GM23338 (cell line): ENCODE data around the gene TMEM255B.

ENCODE experiments used
- CREB1 ChIP-seq: fragments of 250-450 bp; sonication (Bioruptor Pico); IDR thresholded peaks from 2 replicates; pipeline ENCODE4 v1.5.0; 2020; ENCODE audit warnings: low read depth, mild to moderate bottlenecking, moderate library complexity
- EZH2 ChIP-seq: fragments of 200-600 bp; sonication (generic); IDR thresholded peaks from one replicate; pipeline ENCODE4 v1.8.0; 2017; ENCODE audit warnings: antibody characterized with exemption, mild to moderate bottlenecking, low read depth; ENCODE audit not compliant: unreplicated experiment
- EZH2phosphoT487 ChIP-seq: fragments of 200-600 bp; sonication (generic); IDR thresholded peaks from one replicate; pipeline ENCODE4 v1.8.1; 2018; ENCODE audit warnings: antibody characterized with exemption; ENCODE audit not compliant: unreplicated experiment
- NANOG ChIP-seq: IDR thresholded peaks from 2 replicates; pipeline ENCODE4 v1.6.1; 2016; ENCODE audit warnings: antibody characterized with exemption, borderline replicate concordance
- POLR2AphosphoS5 ChIP-seq: IDR thresholded peaks from 2 replicates; pipeline ENCODE4 v1.6.1; 2016; ENCODE audit warnings: antibody characterized with exemption, low read depth
- STAT1 ChIP-seq: IDR thresholded peaks from one replicate; pipeline ENCODE4 v1.6.1; 2016; ENCODE audit warnings: antibody characterized with exemption; ENCODE audit not compliant: unreplicated experiment
- TF ChIP-seq, protein P1 (sequence below), 2 experiments: fragments of 200-600 bp in 1 of 2; sonication (generic) in 1 of 2; conservative IDR thresholded peaks; 2 replicates each; pipeline versions ENCODE4 v1.5.1 to v1.6.1; 2016 to 2017; ENCODE audit warnings: antibody characterized with exemption in 2 of 2, low read depth in 2 of 2, mild to moderate bottlenecking in 2 of 2, moderate library complexity in 1 of 2
- TF ChIP-seq, protein P2 (sequence below): IDR thresholded peaks from one replicate; pipeline ENCODE4 v1.6.1; 2018; ENCODE audit warnings: antibody characterized with exemption; ENCODE audit not compliant: unreplicated experiment

DNA sequence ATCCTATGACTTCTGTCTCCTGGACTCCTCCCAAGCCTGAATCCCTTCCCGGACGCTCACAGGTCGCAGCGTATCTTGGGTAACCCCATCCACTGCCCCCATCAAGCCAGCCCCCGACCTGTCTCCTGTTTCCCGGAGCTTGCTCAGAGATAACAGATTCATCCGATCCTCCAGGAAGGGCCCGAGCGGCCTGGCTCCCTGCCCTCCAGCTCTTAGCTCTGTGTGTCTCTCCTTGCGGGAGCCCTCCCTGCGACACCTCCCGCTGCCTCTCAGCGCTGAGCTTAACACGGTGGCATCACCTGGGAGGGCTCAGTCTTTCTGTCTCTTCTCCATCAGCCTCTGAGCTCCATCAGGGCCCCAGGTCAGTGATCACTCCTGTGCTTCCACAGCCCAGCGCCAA, 4.3 kb upstream of the TMEM255B start:
- TF ChIP-seq POLR2AphosphoS5 (no peak), CREB1 (CRISPR knock-in tag) (no peak), NANOG (no peak), STAT1 (no peak), EZH2 (no peak), EZH2phosphoT487 (no peak)
- TF ChIP-seq, protein P1, sequence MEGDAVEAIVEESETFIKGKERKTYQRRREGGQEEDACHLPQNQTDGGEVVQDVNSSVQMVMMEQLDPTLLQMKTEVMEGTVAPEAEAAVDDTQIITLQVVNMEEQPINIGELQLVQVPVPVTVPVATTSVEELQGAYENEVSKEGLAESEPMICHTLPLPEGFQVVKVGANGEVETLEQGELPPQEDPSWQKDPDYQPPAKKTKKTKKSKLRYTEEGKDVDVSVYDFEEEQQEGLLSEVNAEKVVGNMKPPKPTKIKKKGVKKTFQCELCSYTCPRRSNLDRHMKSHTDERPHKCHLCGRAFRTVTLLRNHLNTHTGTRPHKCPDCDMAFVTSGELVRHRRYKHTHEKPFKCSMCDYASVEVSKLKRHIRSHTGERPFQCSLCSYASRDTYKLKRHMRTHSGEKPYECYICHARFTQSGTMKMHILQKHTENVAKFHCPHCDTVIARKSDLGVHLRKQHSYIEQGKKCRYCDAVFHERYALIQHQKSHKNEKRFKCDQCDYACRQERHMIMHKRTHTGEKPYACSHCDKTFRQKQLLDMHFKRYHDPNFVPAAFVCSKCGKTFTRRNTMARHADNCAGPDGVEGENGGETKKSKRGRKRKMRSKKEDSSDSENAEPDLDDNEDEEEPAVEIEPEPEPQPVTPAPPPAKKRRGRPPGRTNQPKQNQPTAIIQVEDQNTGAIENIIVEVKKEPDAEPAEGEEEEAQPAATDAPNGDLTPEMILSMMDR (conservative IDR thresholded peaks at IDR 0.05; ENCODE audit: low read depth in 2 of 2), result no peak
- TF ChIP-seq, protein P2, sequence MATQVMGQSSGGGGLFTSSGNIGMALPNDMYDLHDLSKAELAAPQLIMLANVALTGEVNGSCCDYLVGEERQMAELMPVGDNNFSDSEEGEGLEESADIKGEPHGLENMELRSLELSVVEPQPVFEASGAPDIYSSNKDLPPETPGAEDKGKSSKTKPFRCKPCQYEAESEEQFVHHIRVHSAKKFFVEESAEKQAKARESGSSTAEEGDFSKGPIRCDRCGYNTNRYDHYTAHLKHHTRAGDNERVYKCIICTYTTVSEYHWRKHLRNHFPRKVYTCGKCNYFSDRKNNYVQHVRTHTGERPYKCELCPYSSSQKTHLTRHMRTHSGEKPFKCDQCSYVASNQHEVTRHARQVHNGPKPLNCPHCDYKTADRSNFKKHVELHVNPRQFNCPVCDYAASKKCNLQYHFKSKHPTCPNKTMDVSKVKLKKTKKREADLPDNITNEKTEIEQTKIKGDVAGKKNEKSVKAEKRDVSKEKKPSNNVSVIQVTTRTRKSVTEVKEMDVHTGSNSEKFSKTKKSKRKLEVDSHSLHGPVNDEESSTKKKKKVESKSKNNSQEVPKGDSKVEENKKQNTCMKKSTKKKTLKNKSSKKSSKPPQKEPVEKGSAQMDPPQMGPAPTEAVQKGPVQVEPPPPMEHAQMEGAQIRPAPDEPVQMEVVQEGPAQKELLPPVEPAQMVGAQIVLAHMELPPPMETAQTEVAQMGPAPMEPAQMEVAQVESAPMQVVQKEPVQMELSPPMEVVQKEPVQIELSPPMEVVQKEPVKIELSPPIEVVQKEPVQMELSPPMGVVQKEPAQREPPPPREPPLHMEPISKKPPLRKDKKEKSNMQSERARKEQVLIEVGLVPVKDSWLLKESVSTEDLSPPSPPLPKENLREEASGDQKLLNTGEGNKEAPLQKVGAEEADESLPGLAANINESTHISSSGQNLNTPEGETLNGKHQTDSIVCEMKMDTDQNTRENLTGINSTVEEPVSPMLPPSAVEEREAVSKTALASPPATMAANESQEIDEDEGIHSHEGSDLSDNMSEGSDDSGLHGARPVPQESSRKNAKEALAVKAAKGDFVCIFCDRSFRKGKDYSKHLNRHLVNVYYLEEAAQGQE, result no peak
